ENCODE measurements around the gene SMNDC1.
"Not testable (repeated sequence)": the region's sequence is repeated elsewhere in the genome, so short reads cannot be mapped to it uniquely, and the experiment has no call there.

Gene SMNDC1

GRCh38 chr10:110251392-110251791 lies 53.3 kb downstream of the SMNDC1 start:
- not testable (repeated sequence) for DNase-seq (ENCODE audit: low read depth, low spot score)

GRCh38 chr10:110249489-110249888 lies 55.2 kb downstream of the SMNDC1 start:
- not testable (repeated sequence) for DNase-seq (ENCODE audit: low read depth, low spot score)

- DNase-seq (ENCODE audit: low read depth, low spot score), result not testable (repeated sequence)
Measured at GRCh38 chr10:110247833-110248232, 56.9 kb downstream of the SMNDC1 start.

GRCh38 chr10:110244550-110244949 lies 60.2 kb downstream of the SMNDC1 start:
- no peak for DNase-seq (ENCODE audit: low read depth, low spot score)

- DNase-seq (ENCODE audit: low read depth, low spot score), result no peak
Measured at GRCh38 chr10:110242511-110242910, 62.2 kb downstream of the SMNDC1 start.

GRCh38 chr10:110241841-110242240 lies 62.9 kb downstream of the SMNDC1 start:
- no peak for DNase-seq (ENCODE audit: low read depth, low spot score)

- DNase-seq (ENCODE audit: low read depth, low spot score), result no peak
Measured at GRCh38 chr10:110241407-110241806, 63.3 kb downstream of the SMNDC1 start.

All from ELF-1 (cell line).